HFFc6 (cell line): ENCODE data around the gene FGF2. TPM values are rescaled to one million over a fixed set of nuclear protein-coding genes. Genes with fewer than 3 reads are reported as not detected.
A peak's percentile ranks its signal among the peaks of the same experiment; 100 is the strongest.

Experiments used
- DNase-seq: peaks from one replicate; pipeline ENCODE4 v3.0.0-alpha.2; 2018
- H3K27ac Mint-ChIP-seq: 2 replicates; pipeline ENCODE4 v1.8.0; 2020; ENCODE audit warnings: mild to moderate bottlenecking, mixed read lengths
- H3K27me3 Mint-ChIP-seq: 2 replicates; pipeline ENCODE4 v1.8.0; 2021; ENCODE audit warnings: mild to moderate bottlenecking, moderate library complexity, mixed read lengths; ENCODE audit not compliant: insufficient read depth
- H3K36me3 Mint-ChIP-seq: 2 replicates; pipeline ENCODE4 v1.8.0; 2021; ENCODE audit warnings: low read depth, mixed read lengths
- H3K4me1 Mint-ChIP-seq: 2 replicates; pipeline ENCODE4 v1.8.0; 2020; ENCODE audit warnings: low read depth, mixed read lengths
- H3K4me3 Mint-ChIP-seq: 2 replicates; pipeline ENCODE4 v1.8.0; 2020; ENCODE audit warnings: mild to moderate bottlenecking, moderate library complexity, mixed read lengths
- H3K9me3 Mint-ChIP-seq: 2 replicates; pipeline ENCODE4 v1.8.0; 2020; ENCODE audit warnings: mild to moderate bottlenecking, mixed read lengths
- CTCF ChIP-seq: fragments of 200-600 bp; sonication (generic); IDR thresholded peaks from 2 replicates; pipeline ENCODE4 v1.5.0; 2021; ENCODE audit warnings: antibody characterized with exemption, mild to moderate bottlenecking
- total RNA-seq, 6 experiments: library from RNA; stranded (reverse); fragmentation: NEBNext Ultra II Directional; extraction: Animal tissue kit (Norgen Biotek cat#: 25700); gene quantifications; 2 replicates in 1 of 6; 3 replicates in 5 of 6; pipeline ENCODE4 v1.2.3, GENCODE V29; 2021

Gene FGF2
- total RNA-seq, 6 experiments from 2014 or later, result 370 to 442 (median 389) TPM

- no peaks in the 10 kb centered on the region for H3K27me3 Mint-ChIP-seq
- peaks cover 4% of the 10 kb centered on the region; the same call in 1 of the 2 replicates for H3K9me3 Mint-ChIP-seq
- no peak overlapping the region for H3K27ac Mint-ChIP-seq
- H3K4me3 Mint-ChIP-seq, result no peak overlapping the region
- TF ChIP-seq CTCF, result no peak
- 0 out of 2 replicates have a peak, but pooled peaks cover 14% of the 10 kb centered on the region for H3K36me3 Mint-ChIP-seq
- DNase-seq, result no peak
- H3K4me1 Mint-ChIP-seq, result peaks cover 58% of the 10 kb centered on the region
These were observed 37.7 kb upstream of the FGF2 start for GRCh38 chr4:122788935-122789334.

- TF ChIP-seq CTCF, result no peak
- Mint-ChIP-seq H3K4me3 (no peak overlapping the region), H3K36me3 (no peaks in the 10 kb centered on the region), H3K27me3 (no peaks in the 10 kb centered on the region), H3K9me3 (no peaks in the 10 kb centered on the region), H3K27ac (no peak overlapping the region), H3K4me1 (peaks cover 53% of the 10 kb centered on the region)
- no peak for DNase-seq
These were observed 32.8 kb upstream of the FGF2 start for GRCh38 chr4:122793811-122794210.

GRCh38 chr4:122796801-122797404, 29.7 kb upstream of the FGF2 start:
- no peak for TF ChIP-seq CTCF
- peak overlapping the region; percentile 93 for H3K27ac Mint-ChIP-seq
- peak; percentile 31 for DNase-seq

GRCh38 chr4:122797405-122798094, 29.1 kb upstream of the FGF2 start:
- no peak for TF ChIP-seq CTCF
- Mint-ChIP-seq H3K27me3 (no peaks in the 10 kb centered on the region), H3K4me1 (peaks cover 58% of the 10 kb centered on the region), H3K9me3 (no peaks in the 10 kb centered on the region), H3K4me3 (peak overlapping the region; percentile 85), H3K27ac (peak overlapping the region; percentile 93), H3K36me3 (no peaks in the 10 kb centered on the region)
- no peak for DNase-seq

More at GRCh38 chr4:122796801-122797404, 29.7 kb upstream of the FGF2 start:
- no peaks in the 10 kb centered on the region for H3K36me3 Mint-ChIP-seq
- peak overlapping the region; percentile 85; the same call in 1 of the 2 replicates for H3K4me3 Mint-ChIP-seq
- H3K27me3 Mint-ChIP-seq, result no peaks in the 10 kb centered on the region
- no peaks in the 10 kb centered on the region for H3K9me3 Mint-ChIP-seq
- H3K4me1 Mint-ChIP-seq, result peaks cover 58% of the 10 kb centered on the region

- TF ChIP-seq CTCF, result 0 out of 2 replicates have a peak, but pooled peaks have one; percentile 11
- peak overlapping the region; percentile 85 for H3K4me3 Mint-ChIP-seq
- H3K27ac Mint-ChIP-seq, result peak overlapping the region; percentile 93
- peak; percentile 96 for DNase-seq
- no peaks in the 10 kb centered on the region for H3K27me3 Mint-ChIP-seq
- H3K4me1 Mint-ChIP-seq, result peaks cover 57% of the 10 kb centered on the region
- no peaks in the 10 kb centered on the region for H3K9me3 Mint-ChIP-seq
- H3K36me3 Mint-ChIP-seq, result no peaks in the 10 kb centered on the region
These were observed 28.5 kb upstream of the FGF2 start for GRCh38 chr4:122798101-122798500.
